Germinal center (tissue), 1 donor: ENCODE data around the gene LSM14B.

Experiments used
- DNase-seq: peaks from one replicate; pipeline ENCODE4 v3.0.0; 2012; ENCODE audit warnings: mixed read lengths, low spot score

Gene LSM14B

DNA sequence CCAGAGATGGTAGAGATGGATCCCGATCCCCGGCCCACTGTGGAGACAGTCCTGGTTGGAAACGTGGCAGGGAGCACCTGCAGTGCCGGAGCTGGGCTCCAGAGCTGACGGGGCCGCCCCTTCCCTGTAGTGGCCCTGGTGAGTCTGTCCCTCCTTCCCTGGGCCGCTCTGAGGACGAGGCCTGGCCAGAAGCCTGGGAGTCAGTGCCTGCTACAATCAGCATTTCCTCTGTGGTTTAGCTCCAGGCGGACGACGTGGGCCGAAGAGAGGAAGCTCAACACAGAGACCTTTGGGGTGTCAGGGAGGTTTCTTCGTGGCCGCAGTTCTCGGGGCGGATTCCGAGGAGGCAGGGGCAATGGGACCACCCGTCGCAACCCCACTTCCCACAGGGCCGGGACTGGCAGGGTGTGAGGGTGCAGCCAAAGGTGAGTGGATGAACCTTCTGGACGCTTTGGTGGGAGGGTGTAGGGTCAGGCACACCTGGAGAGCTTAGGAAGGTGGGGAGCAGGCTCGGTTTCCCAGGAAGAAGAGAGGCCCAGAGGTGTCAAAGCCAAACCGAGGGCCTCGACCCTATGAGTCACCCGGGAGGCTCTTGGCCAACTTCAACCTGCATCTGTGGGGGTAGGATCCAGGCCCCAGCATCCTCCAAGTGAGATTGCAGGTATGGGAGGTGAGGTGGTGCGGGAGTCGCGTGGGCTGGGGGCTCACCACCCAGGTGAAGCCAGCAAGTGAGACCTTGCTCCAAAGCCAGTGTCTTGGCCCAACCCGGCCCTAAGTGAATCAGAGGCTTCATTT lies 11.0 kb downstream of the LSM14B start:
- DNase-seq, result no peak

DNA sequence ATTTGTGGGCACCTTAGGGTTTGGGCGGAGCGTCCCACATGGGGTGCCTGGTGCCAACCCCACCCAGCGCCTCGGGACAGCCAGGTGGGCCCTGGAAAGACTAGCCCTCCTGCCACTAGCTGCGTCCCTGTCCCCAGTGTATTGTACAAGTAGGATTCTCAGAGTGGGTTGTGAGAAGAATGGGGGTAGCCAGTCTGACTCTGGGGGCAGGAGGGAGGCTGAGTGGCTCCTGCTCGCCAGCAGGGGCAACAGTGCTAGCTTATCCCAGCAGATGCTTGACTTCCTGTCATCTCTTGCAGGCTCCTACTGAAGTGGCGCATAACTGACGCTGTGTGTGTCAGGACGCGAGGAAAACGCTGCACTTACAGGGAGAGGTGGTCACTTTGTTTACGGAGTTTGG lies 11.6 kb downstream of the LSM14B start:
- peak; percentile 32 for DNase-seq

DNA sequence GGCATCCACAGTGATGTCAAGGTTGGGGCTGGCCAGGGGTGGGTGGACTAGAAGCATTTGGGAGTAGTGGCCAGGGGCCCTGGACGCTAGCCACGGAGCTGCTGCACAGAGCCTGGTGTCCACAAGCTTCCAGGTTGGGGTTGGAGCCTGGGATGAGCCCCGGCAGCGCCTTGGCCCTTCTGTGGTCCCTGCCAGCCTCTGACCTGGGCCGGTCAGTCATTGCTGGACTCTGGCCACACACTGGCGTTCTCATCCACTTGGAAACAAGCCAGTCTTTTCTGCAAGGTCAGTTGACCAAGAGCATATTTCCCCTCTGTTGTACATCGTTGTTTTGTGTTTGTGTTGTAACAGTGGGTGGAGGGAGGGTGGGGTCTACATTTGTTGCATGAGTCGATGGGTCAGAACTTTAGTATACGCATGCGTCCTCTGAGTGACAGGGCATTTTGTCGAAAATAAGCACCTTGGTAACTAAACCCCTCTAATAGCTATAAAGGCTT lies 12.5 kb downstream of the LSM14B start:
- DNase-seq, result no peak

DNA sequence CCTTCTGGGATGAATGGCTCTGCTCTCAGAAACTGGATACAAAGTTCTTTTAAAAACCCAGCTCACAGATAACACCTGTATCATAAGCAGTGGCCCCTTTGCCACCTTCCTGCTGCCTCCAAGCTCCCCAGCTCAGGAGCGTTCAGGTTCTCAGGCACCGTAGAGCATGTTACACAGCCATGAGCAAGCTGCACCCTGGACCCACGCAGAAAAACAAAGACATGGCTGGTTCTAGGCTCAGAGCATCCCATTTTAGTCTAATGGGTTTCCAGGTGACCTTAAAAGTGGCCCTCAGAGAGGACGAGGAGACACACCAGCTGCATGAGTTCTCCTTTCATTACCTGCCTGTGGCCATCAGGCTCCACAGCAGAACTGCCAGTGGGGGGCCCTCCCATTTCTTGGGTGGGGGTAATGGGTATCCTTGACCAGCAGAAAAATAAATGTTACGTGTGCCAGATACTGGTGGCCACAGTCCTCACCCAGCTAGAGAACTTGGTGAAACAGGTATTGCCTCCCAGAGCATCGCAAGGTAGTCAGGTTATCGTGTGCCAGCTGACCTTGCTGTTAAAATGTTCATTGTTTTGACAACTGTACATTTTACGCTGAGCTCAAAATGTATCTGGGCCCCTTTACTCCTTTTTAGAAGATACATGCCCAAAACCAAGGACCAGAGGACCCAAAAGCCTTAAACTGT lies 13.4 kb downstream of the LSM14B start:
- DNase-seq, result no peak

DNA sequence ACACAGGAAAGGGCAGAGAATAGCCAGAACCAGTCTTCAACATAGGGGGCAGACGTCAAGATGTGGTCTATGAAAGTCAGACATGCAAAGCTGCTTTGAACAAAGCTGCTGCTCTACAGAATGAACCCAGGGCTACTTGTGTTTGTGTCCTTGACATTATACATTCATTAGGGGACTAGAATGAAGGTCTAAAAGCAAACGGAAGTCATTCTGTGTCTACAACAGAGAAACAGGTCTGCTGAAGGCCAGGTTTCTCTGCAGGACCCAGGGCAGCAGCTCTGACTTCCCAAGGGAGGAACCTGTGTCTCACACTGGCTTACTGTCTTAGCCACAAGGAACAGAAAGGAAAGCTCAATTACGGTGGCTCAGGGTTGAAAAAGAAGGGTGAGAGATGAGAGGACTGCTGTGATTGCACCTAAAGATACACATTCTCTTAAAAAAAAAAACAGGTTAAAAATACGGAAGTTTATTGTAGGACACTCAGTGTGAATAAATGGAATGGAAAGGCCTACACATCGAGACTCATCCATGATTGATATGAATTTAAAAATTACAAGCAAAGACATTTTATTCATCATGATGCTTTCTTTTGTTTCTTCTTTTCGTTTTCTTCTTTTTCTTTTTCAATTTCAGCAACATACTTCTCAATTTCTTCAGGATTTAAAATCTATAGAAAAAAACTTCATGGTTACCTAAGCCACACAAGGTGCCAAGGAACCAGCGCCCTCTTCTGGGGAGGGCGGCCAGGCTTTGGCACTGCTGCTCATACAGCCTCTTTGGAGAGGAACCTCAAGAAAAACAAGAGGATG lies 14.2 kb downstream of the LSM14B start:
- peak; percentile 65 for DNase-seq

DNA sequence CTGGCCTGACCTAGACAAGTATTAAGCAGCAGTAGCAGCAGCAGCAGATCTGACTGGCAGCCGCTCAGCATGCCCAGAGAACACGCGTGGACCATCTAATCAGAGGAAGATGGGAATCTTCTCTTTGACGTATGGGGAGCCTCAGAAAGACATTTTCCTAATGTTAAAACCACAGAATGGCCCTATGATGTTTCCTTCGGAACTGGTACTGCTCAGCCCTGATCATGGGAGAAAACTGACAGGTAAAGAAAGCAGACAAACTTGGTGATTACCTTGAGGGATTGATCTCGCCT lies 14.8 kb downstream of the LSM14B start:
- no peak for DNase-seq

DNA sequence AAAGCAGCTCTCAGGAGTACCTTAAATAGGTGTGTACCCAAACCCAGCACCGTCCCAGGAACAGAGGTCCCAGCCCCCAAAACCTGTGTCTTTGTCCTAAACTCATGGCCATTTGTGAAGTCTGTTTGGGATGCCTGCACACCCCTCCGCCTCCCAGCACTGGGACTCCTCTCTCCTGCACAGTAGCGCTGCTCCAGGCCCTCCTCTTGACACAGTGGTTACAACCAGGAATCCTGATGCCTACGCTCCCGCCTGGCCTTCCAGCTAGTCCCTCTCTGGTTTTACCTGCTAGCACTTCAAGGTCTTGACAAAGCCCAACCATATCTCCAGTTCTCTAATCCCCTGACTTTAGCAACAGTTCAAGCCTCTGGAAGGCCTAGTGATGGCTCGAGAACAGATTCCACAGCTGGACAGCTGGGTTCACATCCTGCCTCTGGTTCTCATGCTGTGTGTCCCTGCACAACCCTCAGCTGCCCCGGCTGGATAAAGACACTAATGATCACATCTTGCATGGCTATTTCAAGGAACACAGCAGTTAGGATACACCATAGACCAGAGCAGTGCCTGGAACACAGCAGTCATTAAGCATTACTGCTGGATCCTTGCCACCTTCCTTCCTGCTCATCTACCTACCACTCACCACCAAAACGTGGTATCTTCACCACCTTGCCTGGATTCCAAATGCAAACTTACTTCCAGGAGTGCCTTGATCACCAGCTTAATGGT lies 15.4 kb downstream of the LSM14B start:
- DNase-seq, result no peak

DNA sequence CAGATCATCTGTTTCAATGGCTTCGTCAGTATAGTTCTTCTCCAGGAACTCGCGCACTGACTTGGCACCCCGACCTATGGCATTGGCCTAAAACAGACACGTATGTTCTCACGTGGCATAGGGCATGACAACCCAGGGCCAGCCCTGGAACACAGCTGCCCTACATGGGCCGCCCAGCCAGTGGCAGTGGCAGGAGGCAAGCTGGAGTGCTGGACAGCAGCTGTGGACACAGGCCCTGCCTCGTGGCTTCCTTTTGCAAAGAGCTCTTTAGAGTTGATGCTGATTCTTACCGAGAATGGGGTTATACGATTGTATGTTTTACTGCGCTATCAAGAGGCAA lies 15.9 kb downstream of the LSM14B start:
- no peak for DNase-seq

DNA sequence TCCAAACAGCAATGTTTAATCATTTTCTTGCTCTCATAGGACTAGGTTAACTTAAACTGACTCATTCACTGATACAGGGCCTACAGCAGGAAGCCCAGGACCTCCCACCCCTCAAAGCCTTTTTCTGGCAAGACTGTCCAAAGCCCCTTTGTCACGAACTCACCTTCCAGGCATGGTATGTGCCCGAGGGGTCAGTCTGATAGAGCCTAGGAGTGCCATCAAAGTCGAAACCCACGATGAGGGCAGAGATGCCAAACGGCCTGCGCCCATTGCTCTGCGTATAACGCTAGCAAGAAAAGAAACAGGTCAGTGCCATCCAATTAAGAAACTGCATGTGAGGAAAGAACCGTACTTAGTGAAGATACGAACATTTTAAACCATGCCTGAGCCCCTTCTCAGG lies 16.6 kb downstream of the LSM14B start:
- DNase-seq, result no peak

DNA sequence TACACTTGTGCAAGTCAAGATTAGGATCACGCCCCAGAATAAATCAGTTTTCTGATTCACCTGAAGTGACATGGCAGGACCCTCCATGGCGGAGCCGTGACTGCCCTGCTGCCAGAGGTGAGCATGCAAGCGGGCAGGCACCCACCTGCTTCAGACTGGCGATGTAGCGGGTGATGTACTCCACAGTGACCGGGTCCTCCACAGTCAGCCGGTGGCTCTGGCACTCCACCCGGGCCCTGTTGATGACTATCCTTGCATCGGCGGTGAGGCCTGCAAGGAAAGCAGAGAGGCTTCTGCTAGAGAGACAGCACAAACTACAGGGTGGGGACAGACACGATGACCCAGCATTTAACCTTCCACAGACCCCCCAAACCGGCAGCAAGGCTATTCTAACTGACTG lies 17.4 kb downstream of the LSM14B start:
- no peak for DNase-seq

DNA sequence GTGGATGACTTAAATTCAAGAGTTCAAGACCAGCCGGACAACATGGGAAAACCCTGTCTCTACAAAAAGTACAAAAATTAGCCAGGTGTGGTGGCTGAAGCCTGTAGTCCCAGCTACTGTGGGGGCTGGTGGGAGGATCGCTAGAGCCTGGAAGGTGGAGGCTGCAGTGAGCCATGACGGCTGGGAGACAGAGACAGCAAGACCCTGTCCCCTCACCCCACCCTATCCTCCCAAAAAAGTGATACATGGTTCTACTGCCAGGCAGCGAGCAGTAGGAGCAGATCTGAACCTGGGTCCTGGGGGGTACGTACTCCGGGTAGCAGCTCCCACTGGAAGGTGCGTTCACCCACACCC lies 18.7 kb downstream of the LSM14B start:
- DNase-seq, result no peak

DNA sequence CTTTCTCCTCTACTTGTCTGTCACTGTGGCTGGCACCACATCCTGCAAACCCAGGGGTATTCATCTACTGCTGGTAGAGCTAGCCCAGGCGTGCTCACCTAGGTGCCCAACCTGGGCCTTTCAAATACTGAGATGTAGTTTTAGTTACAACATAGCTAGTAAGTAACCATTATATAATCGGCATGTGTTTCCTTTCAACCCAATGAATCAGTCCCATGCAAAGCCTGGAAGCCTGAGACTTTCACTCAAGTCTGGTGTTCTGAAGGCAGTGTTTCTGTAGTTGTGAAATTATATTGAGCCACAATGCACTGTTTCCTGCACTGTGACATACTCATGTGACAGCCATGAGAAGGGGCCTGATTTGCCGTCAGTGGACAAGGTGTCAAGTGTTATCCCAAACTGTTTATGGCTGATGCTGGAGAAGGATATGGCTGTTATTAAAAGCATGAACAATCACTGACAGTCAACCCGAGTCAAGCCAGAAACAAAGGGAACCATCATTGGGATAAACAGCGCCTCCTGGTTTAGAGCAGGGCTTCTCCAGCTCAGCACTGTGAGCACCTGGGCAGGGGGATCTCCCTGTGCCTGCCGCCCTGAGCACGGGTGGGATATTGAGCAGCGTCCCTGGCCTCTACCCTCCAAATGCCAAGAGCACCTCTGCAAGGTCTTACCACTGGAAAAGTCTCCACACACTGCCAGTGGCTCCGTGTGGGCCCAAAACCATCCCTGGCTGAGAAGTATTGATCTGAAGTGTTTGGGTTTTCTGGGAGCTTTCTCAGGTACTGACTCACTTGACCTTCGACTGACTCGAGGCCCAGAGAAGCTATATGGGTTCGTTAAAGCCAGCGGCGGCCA lies 19.3 kb downstream of the LSM14B start:
- DNase-seq, result no peak

DNA sequence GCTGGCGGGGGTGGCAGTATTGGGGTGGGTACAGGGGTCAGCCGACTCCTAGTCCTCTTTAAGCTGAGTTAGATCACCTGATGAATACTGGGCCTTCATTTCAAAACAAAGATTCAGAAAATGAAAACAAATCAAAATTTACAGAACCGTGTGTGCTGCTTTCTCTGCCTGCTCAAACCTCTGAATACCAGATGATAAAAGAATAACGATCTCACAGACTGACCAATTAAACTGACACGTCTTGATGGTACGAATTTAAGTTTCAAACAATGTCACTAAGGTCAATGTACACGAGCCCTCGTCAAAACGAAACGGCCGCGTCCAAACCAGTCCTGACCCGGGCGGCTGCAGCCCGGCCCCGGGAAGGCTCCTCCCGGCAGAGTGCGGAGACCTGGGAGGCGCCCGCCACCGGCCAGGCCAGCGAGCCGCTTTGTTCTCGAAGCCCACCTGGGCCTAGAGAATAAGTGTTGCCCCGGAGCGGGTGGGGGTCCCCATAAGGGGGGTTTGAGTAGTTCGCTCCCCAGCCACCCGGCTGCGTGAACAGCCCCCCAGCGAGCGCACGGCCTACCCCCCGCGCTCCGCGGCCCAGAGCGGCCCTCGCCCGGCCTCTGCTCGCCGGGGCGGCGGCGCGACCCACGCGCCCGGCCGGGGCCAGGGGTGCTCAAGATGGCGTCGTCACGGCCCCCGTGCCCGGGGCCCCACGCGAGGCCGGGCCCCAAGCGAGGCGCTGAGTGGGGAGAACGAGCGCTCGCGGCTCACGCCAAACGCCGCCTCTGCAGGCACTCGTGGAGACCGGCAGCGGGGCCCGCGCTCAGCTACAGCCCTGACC lies 20.2 kb downstream of the LSM14B start:
- DNase-seq, result no peak

DNA sequence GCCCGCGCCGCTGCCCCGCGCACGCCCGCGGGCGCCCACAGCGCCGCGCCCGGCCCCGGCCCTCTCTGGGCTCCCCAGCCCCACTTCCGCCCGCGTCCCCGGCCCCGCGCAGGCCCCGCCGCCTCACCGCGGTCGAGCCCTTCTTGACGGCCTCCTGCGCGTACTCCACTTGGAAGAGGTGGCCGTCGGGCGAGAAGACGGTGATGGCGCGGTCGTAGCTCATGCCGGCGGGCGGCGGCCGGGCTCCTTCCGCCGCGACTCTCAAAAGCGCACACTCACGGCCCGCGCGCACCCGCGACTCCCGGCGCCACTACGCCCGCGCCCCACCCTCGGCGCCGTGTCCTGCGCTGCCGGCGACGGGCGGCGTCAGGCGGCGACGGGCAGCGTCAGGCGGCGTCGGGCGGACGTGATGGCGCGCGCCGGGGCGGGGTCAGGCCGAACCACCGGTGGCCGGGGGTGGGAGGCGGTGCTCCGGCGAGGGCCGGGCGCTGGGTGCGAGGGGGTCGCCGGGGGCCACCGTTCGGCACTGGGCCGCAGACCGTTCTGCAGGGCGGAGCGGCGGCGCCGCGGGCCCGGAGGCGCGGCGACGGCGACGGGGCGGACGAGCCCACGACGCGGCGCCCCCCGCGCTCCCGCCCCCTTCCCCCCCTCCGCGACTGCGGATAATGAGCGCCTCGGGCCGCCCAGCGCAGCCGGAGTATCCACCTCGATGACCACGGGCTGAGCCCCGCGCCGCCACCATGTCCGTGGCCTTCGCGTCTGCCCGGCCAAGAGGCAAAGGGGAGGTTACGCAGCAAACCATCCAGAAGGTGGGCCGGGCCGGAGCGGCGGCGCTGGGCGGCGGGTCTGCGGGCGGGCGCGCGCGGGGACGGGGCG lies 21.0 kb downstream of the LSM14B start, which contains the start of the genes PSMA7 and SS18L1:
Gene PSMA7 (minus strand): TSS at position 314 of the 876 bp plus-strand sequence. CDS start 91 bp downstream, at position 223.
Gene SS18L1 (plus strand): TSS at position 689 of the 876 bp plus-strand sequence. CDS start 52 bp downstream, at position 741.
- peak; percentile 91 for DNase-seq

DNA sequence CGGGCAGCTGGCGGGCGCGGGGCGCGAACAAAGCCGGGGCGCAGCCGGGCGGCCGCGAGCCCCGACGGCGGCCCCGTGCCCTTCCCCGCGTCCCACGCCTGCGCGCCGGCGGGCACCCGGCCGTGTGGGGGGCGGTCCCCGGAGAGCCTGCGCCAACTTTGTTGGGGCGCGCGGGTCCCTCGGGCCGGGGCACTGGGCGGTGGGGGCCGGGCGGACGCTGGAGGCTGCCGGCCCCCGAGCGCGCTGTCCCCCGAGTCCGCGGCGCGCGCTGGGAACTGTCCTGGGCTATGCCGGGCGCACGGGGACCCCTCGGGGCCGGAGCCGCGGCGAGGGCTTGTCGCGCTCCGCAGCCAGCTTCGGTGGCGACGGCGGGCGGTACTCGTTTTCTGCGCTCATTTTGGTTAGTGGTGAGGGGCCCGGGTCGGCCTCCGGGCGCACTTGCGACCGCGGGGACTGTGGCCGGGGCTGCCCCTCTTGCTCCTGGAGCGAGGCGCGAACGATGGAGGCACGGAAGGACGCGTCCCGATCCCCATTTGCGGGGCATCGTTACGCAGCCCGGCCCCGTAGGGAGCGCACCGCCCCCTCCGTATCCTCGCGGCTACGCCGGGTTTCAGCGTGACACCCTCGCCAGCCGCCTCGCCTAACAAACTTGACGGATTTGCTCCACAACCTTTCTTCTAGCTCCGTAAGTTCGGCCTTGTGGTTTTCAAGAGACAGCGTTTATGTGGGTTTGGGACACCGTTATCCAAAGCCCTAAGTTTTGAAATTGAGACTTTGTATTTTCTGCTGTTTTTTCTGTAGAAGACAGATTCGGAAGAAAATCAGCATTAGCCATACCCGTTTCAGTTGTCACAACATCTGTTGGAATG lies 21.9 kb downstream of the LSM14B start:
- peak; percentile 62 for DNase-seq

DNA sequence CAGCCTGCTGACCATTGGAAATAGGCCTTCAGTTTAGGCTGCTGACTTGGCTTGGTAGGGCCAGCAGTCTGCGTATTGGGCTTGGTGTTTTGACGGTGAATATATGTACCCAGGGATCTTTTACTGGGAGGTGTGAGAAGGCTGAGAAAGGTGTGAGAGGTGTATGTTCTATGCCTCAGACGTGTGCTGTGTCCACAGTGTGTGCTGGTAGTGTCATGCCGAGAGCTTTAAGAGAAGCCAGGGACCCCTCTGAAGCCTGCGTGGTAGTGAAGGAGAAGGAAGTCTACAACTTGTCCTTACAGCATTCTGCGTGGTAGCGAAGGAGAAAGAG lies 23.4 kb downstream of the LSM14B start:
- DNase-seq, result no peak

DNA sequence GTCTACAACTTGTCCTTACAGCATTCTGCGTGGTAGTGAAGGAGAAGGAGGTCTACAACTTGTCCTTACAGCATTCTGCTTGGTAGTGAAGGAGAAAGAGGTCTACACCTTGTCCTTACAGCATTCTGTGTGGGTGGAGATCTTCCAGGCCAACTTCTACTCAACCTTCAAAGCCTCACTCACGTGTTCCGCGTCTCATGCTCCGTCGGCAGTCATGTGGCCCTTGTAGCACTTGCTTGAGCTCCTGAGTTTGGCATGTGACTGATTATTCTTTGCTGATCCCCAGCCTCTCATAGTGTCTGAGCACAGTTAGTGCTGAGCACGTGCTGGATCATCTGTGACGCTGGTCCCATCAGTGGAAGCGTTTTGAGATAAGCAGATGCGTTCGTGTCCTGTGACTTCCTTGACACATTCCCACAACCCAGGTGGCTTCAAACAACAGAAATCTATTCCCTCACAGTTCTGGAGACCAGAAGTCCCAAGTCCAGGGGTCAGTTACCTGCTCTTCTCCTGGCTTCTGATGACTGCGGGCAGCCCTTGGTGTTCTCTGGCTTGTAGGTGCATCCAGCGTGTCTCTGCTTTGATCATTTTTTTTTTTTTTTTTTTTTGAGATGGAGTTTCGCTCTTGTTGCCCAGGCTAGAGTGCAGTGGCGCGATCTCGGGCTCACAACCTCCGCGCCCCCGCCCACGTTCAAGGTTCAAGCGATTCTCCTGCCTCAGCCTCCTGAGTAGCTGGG lies 23.9 kb downstream of the LSM14B start:
- no peak for DNase-seq

DNA sequence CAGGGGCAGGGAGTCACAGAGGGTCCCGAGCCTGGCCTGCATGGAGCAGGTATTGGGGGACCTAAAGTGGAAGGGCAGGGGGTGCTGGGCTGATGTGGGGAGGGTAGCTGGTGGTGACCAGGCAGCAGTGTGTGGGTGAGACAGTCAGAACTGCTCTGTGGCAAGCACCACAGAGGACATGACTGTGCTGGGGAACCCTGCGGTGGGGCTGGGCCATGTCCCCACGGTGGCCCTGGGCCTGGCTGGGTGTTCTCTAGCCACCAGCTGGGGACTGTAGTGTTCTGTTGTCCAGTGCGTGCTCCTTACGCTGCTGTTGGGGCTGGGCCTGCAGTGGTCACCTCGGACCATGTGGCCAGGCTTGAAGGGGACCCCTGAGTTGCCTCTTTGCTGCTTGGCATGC lies 24.9 kb downstream of the LSM14B start:
- no peak for DNase-seq
